Small intestine (tissue), 7 donors: ENCODE results near the gene SECISBP2. TPM values are rescaled to one million over a fixed set of nuclear protein-coding genes. Genes with fewer than 3 reads are reported as not detected.
"Not testable (repeated sequence)": the region's sequence is repeated elsewhere in the genome, so short reads cannot be mapped to it uniquely, and the experiment has no call there.

Experiments
- DNase-seq, 2 donors: peaks; one replicate each; pipeline versions ENCODE4 v3.0.0 to v3.0.0-alpha.2; 2013
- FAIRE-seq: peaks from 2 replicates; lab custom pipeline; 2012; peaks lifted over from hg19 to GRCh38; lab: Jason Lieb, UNC
- H3K27ac ChIP-seq, 3 donors: one replicate each; pipeline ENCODE4 v1.5.1; 2013; ENCODE audit warnings: low read length in 2 of 3, mild to moderate bottlenecking in 2 of 3, control low read depth in 1 of 3, inconsistent platforms in 1 of 3, low read depth in 1 of 3, moderate library complexity in 1 of 3
- H3K27me3 ChIP-seq, 3 donors: one replicate each; pipeline ENCODE4 v1.6.1; 2013; ENCODE audit warnings: low read length in 3 of 3, inconsistent platforms in 1 of 3; ENCODE audit not compliant: control insufficient read depth in 3 of 3, insufficient read depth in 3 of 3
- H3K36me3 ChIP-seq, 3 donors: one replicate each; pipeline ENCODE4 v1.6.1; 2013; ENCODE audit warnings: low read length in 3 of 3, inconsistent platforms in 1 of 3, low read depth in 1 of 3, mild to moderate bottlenecking in 1 of 3, moderate library complexity in 1 of 3; ENCODE audit not compliant: control insufficient read depth in 3 of 3, insufficient read depth in 2 of 3
- H3K4me1 ChIP-seq, 3 donors: one replicate each; pipeline ENCODE4 v1.6.1; 2013; ENCODE audit warnings: low read length in 2 of 3, inconsistent platforms in 1 of 3, low read depth in 1 of 3, mild to moderate bottlenecking in 1 of 3, moderate library complexity in 1 of 3; ENCODE audit not compliant: control insufficient read depth in 3 of 3, insufficient read depth in 2 of 3
- H3K4me3 ChIP-seq, 3 donors: one replicate each; pipeline ENCODE4 v1.5.1; 2013; ENCODE audit warnings: low read length in 3 of 3, control low read depth in 1 of 3, inconsistent platforms in 1 of 3, low read depth in 1 of 3, mild to moderate bottlenecking in 1 of 3, moderate library complexity in 1 of 3
- H3K9me3 ChIP-seq, 2 donors: one replicate each; pipeline ENCODE4 v1.6.1; 2013; ENCODE audit warnings: low read depth in 1 of 2, low read length in 1 of 2; ENCODE audit not compliant: control insufficient read depth in 2 of 2, insufficient read depth in 1 of 2
- WGBS, 3 donors: extraction: QIAGEN DNeasy Blood & Tissue Kit; methylation state at CpG; one replicate each; pipeline ENCODE4 v1.1.7; 2013; 5-methylcytosine and 5-hydroxymethylcytosine counted together
- polyA plus RNA-seq, 4 donors: library from polyadenylated mRNA; stranded (reverse) in 3 of 4; unstranded in 1 of 4; fragments of 200-250 nt in 3 of 4; fragments of 120-200 nt in 1 of 4; gene quantifications; one replicate each; pipeline versions ENCODE4 v1.2.1 to v1.2.3, GENCODE V29; 2013
- donor health status: healthy with polysubstance abuse.
- donor health status: control.
- donor health status: control.
- donor health status: Bipolar disorder and iron deficiency.
- donor health status: healthy.

SECISBP2 gene
- polyA plus RNA-seq, 4 donors, result 17.6 to 69.2 (median 25.3) TPM

GRCh38 chr9:89328064-89328463, 9.8 kb downstream of the SECISBP2 start:
- peaks cover 10 to 19% (median 14%) of the 10 kb centered on the region in 3 donors for H3K36me3 ChIP-seq
- no peaks in the 10 kb centered on the region for H3K27me3 ChIP-seq
- H3K4me3 ChIP-seq, result no peak overlapping the region
- 88 to 92% (median 90%) methylated on average over 8 of the region's 8 CpGs for WGBS, 3 donors
- H3K9me3 ChIP-seq, result no peaks in the 10 kb centered on the region
- peaks cover 3 to 13% (median 4%) of the 10 kb centered on the region in 3 donors for H3K4me1 ChIP-seq
- no peak overlapping the region for H3K27ac ChIP-seq
- DNase-seq, result no peak
- no peak for FAIRE-seq

GRCh38 chr9:89329917-89330316, 11.6 kb downstream of the SECISBP2 start:
- H3K27me3 ChIP-seq, result no peaks in the 10 kb centered on the region
- FAIRE-seq, result no peak
- H3K4me1 ChIP-seq, result peaks cover 0 to 1% (median 0%) of the 10 kb centered on the region in 3 donors
- H3K9me3 ChIP-seq, result no peaks in the 10 kb centered on the region
- no peak overlapping the region for H3K4me3 ChIP-seq
- H3K36me3 ChIP-seq, result peaks cover 18 to 28% (median 21%) of the 10 kb centered on the region in 3 donors
- no peak overlapping the region for H3K27ac ChIP-seq
- DNase-seq, result no peak

GRCh38 chr9:89330513-89330912, 12.2 kb downstream of the SECISBP2 start:
- Histone ChIP-seq H3K27ac (no peak overlapping the region), H3K27me3 (no peaks in the 10 kb centered on the region), H3K36me3 (peaks cover 18 to 34% (median 22%) of the 10 kb centered on the region in 3 donors), H3K4me3 (no peak overlapping the region), H3K4me1 (no peaks in the 10 kb centered on the region), H3K9me3 (no peaks in the 10 kb centered on the region)
- DNase-seq, result no peak
- 94 to 98% (median 95%) methylated on average over 7 of the region's 7 CpGs for WGBS, 3 donors
- FAIRE-seq, result no peak

GRCh38 chr9:89339807-89340206, 21.5 kb downstream of the SECISBP2 start:
- no peaks in the 10 kb centered on the region for H3K9me3 ChIP-seq
- no peak overlapping the region for H3K4me3 ChIP-seq
- DNase-seq, result no peak
- peaks cover 8 to 28% (median 22%) of the 10 kb centered on the region in 3 donors for H3K36me3 ChIP-seq
- 78 to 88% (median 88%) methylated on average over 2 of the region's 2 CpGs for WGBS, 3 donors
- no peaks in the 10 kb centered on the region for H3K27me3 ChIP-seq
- H3K27ac ChIP-seq, result no peak overlapping the region
- no peaks in the 10 kb centered on the region for H3K4me1 ChIP-seq
- no peak for FAIRE-seq

- WGBS, 3 donors, result 75 to 91% (median 80%) methylated on average over 3 of the region's 3 CpGs
- no peaks in the 10 kb centered on the region for H3K9me3 ChIP-seq
- H3K36me3 ChIP-seq, result peaks cover 8 to 27% (median 22%) of the 10 kb centered on the region in 3 donors
- H3K27ac ChIP-seq, result no peak overlapping the region
- H3K4me3 ChIP-seq, result no peak overlapping the region
- no peak for DNase-seq
- H3K27me3 ChIP-seq, result no peaks in the 10 kb centered on the region
- FAIRE-seq, result no peak
- no peaks in the 10 kb centered on the region for H3K4me1 ChIP-seq
Observed at GRCh38 chr9:89340332-89340731, 22.0 kb downstream of the SECISBP2 start.

GRCh38 chr9:89342213-89342612, 23.9 kb downstream of the SECISBP2 start:
- FAIRE-seq (no peak), DNase-seq (no peak)
- Histone ChIP-seq H3K4me3 (no peak overlapping the region), H3K36me3 (peaks cover 8 to 33% (median 28%) of the 10 kb centered on the region in 3 donors), H3K9me3 (no peaks in the 10 kb centered on the region), H3K27ac (no peak overlapping the region), H3K27me3 (no peaks in the 10 kb centered on the region), H3K4me1 (no peaks in the 10 kb centered on the region)
- 96 to 99% (median 97%) methylated on average over 6 of the region's 6 CpGs for WGBS, 3 donors

- DNase-seq (no peak), FAIRE-seq (no peak)
- Histone ChIP-seq H3K4me1 (no peaks in the 10 kb centered on the region), H3K4me3 (no peak overlapping the region), H3K27me3 (no peaks in the 10 kb centered on the region), H3K9me3 (no peaks in the 10 kb centered on the region), H3K36me3 (peaks cover 8 to 34% (median 29%) of the 10 kb centered on the region in 3 donors), H3K27ac (no peak overlapping the region)
- 94 to 100% (median 97%) methylated on average over 1 of the region's 1 CpG for WGBS, 3 donors
Observed at GRCh38 chr9:89342948-89343347, 24.6 kb downstream of the SECISBP2 start.

- H3K4me3 ChIP-seq, H3K9me3 ChIP-seq, FAIRE-seq, DNase-seq, H3K27me3 ChIP-seq, H3K27ac ChIP-seq, H3K4me1 ChIP-seq: not testable (repeated sequence)
- H3K36me3 ChIP-seq, result peaks cover 14 to 42% (median 33%) of the 10 kb centered on the region in 3 donors
- 86 to 96% (median 87%) methylated on average over 7 of the region's 7 CpGs for WGBS, 3 donors
Observed at GRCh38 chr9:89343812-89344211, 25.5 kb downstream of the SECISBP2 start.

- no peaks in the 10 kb centered on the region for H3K9me3 ChIP-seq
- H3K4me3 ChIP-seq, result no peak overlapping the region
- H3K36me3 ChIP-seq, result peaks cover 20 to 52% (median 34%) of the 10 kb centered on the region in 3 donors
- H3K27me3 ChIP-seq, result no peaks in the 10 kb centered on the region
- H3K27ac ChIP-seq, result no peak overlapping the region
- 90 to 98% (median 94%) methylated on average over 5 of the region's 5 CpGs for WGBS, 3 donors
- DNase-seq (no peak), FAIRE-seq (no peak)
- no peaks in the 10 kb centered on the region for H3K4me1 ChIP-seq
Observed at GRCh38 chr9:89345476-89345875, 27.2 kb downstream of the SECISBP2 start.
